MCF 10A (cell line): Measurements from ENCODE around the gene SH3TC2. TPM values are rescaled to one million over a fixed set of nuclear protein-coding genes. Genes with fewer than 3 reads are reported as not detected.

Experiments used
- BruUV-seq: library from RNA; stranded (reverse); fragments of 400-500 nt; replicated peaks from 2 replicates; lab custom pipeline; 2021; lab: Mats Ljungman, UMichigan
- CTCF ChIA-PET: fragments of 300-600 bp; sonication (Branson Sonifier 250); formaldehyde crosslinking; extraction: SDS; loops from one replicate; lab custom pipeline; 2021; ENCODE audit warnings: antibody characterized with exemption, inconsistent platforms; lab: Yijun Ruan, JAX
- POLR2A ChIA-PET: fragments of 300-600, 350-650 bp; sonication (Branson Sonifier 250); formaldehyde crosslinking; extraction: SDS; loops from one replicate; lab custom pipeline; 2020; ENCODE audit warnings: antibody characterized with exemption, inconsistent platforms; lab: Yijun Ruan, JAX
- DNase-seq: peaks from one replicate; pipeline ENCODE4 v3.0.0-alpha.2; 2018; ENCODE audit not compliant: unreplicated experiment
- H3K27ac Mint-ChIP-seq: one replicate; pipeline ENCODE4 v1.8.0; 2022; ENCODE audit warnings: mild to moderate bottlenecking, low read depth, mixed read lengths; ENCODE audit not compliant: unreplicated experiment
- H3K27me3 Mint-ChIP-seq: one replicate; pipeline ENCODE4 v1.8.0; 2022; ENCODE audit warnings: mixed read lengths; ENCODE audit not compliant: insufficient read depth, unreplicated experiment
- H3K36me3 Mint-ChIP-seq: one replicate; pipeline ENCODE4 v1.8.0; 2022; ENCODE audit warnings: mild to moderate bottlenecking, moderate library complexity, mixed read lengths; ENCODE audit not compliant: insufficient read depth, unreplicated experiment
- H3K4me1 Mint-ChIP-seq: one replicate; pipeline ENCODE4 v1.8.0; 2022; ENCODE audit warnings: mixed read lengths; ENCODE audit not compliant: insufficient read depth, unreplicated experiment
- H3K4me3 Mint-ChIP-seq: one replicate; pipeline ENCODE4 v1.8.0; 2022; ENCODE audit warnings: mild to moderate bottlenecking, moderate library complexity, mixed read lengths; ENCODE audit not compliant: unreplicated experiment
- H3K9me3 Mint-ChIP-seq: one replicate; pipeline ENCODE4 v1.8.0; 2022; ENCODE audit warnings: mixed read lengths; ENCODE audit not compliant: unreplicated experiment
- CTCF ChIP-seq: fragments of 200-600 bp; IDR thresholded peaks from one replicate; pipeline ENCODE4 v1.8.0; 2022; ENCODE audit warnings: antibody characterized with exemption, mild to moderate bottlenecking; ENCODE audit not compliant: unreplicated experiment
- intact Hi-C: fragments of 100-400 bp; cut with micrococcal nuclease; formaldehyde crosslinking; loops from 2 replicates; pipeline ENCODE4 v1.14.1; 2022
- total RNA-seq: library from RNA; stranded (reverse); gene quantifications from 2 replicates; pipeline ENCODE4 v1.2.3, GENCODE V29; 2022

Gene SH3TC2
- total RNA-seq, 1 experiment from 2014 or later: 6.2 TPM

GRCh38 chr5:149056616-149057165 lies 6.2 kb downstream of the SH3TC2 start:
- Mint-ChIP-seq H3K4me3 (no peak overlapping the region), H3K27me3 (no peaks in the 10 kb centered on the region), H3K27ac (no peak overlapping the region), H3K36me3 (peaks cover 7% of the 10 kb centered on the region), H3K9me3 (no peaks in the 10 kb centered on the region), H3K4me1 (peaks cover 48% of the 10 kb centered on the region)
- CTCF ChIA-PET: interaction anchor here (0.6 to 8.2 kb wide), 11 partner anchors 11 to 979 kb away, joined by 3 to 82 read pairs (median 4); no protein-coding TSS in a partner anchor
- intact Hi-C loops: no loop called here
- no TSS peak for BruUV-seq
- no peak for TF ChIP-seq CTCF
- DNase-seq: no peak
- POLR2A ChIA-PET: interaction anchor here (0.6 to 1.0 kb wide), 5 partner anchors 58 to 674 kb away, joined by 3 to 4 read pairs (median 3); partner anchors contain the start of gene PPARGC1B

GRCh38 chr5:149054416-149054815 lies 8.4 kb downstream of the SH3TC2 start:
- intact Hi-C loops: no loop called here
- Mint-ChIP-seq H3K27me3 (no peaks in the 10 kb centered on the region), H3K4me1 (peaks cover 31% of the 10 kb centered on the region), H3K9me3 (no peaks in the 10 kb centered on the region), H3K4me3 (no peak overlapping the region), H3K36me3 (peaks cover 7% of the 10 kb centered on the region), H3K27ac (no peak overlapping the region)
- DNase-seq: no peak
- ChIA-PET CTCF (interaction anchor here (1.4 to 8.2 kb wide), 4 partner anchors 20 to 313 kb away, joined by 3 to 82 read pairs (median 11); no protein-coding TSS in a partner anchor), POLR2A (no interaction called here)
- no TSS peak for BruUV-seq
- TF ChIP-seq CTCF: no peak

- H3K4me3 Mint-ChIP-seq: no peak overlapping the region
- TF ChIP-seq CTCF: no peak
- DNase-seq: peak; percentile 47
- intact Hi-C loops: no loop called here
- peaks cover 23% of the 10 kb centered on the region for H3K4me1 Mint-ChIP-seq
- BruUV-seq: no TSS peak
- peaks cover 7% of the 10 kb centered on the region for H3K36me3 Mint-ChIP-seq
- no peak overlapping the region for H3K27ac Mint-ChIP-seq
- ChIA-PET POLR2A (interaction anchor here (0.7 to 2.8 kb wide), 8 partner anchors 8 to 1115 kb away, joined by 3 to 9 read pairs (median 3); no protein-coding TSS in a partner anchor), CTCF (interaction anchor here (0.7 to 8.2 kb wide), 10 partner anchors 9 to 481 kb away, joined by 3 to 82 read pairs (median 4); no protein-coding TSS in a partner anchor)
- no peaks in the 10 kb centered on the region for H3K9me3 Mint-ChIP-seq
- no peaks in the 10 kb centered on the region for H3K27me3 Mint-ChIP-seq
Measured at GRCh38 chr5:149053072-149053695, 9.7 kb downstream of the SH3TC2 start.

GRCh38 chr5:149049371-149049781 lies 13.5 kb downstream of the SH3TC2 start:
- no peak for TF ChIP-seq CTCF
- Mint-ChIP-seq H3K4me3 (no peak overlapping the region), H3K4me1 (peaks cover 23% of the 10 kb centered on the region), H3K27me3 (no peaks in the 10 kb centered on the region), H3K36me3 (no peaks in the 10 kb centered on the region), H3K9me3 (no peaks in the 10 kb centered on the region), H3K27ac (no peak overlapping the region)
- peak; percentile 30 for DNase-seq
- intact Hi-C loops: no loop called here
- no TSS peak for BruUV-seq
- CTCF ChIA-PET: interaction anchor here (0.5 to 7.9 kb wide), 11 partner anchors 11 to 316 kb away, joined by 3 to 39 read pairs (median 4); no protein-coding TSS in a partner anchor
- POLR2A ChIA-PET: interaction anchor here (0.6 to 1.4 kb wide), 3 partner anchors 10 to 825 kb away, joined by 3 read pairs; no protein-coding TSS in a partner anchor
